GM21576 (cell line): ENCODE measurements around the gene DCLRE1C.
A peak's percentile ranks its signal among the peaks of the same experiment; 100 is the strongest.
"Not testable (repeated sequence)": the region's sequence is repeated elsewhere in the genome, so short reads cannot be mapped to it uniquely, and the experiment has no call there.

Experiments
- ATAC-seq: cut with Tn5 transposase; IDR thresholded peaks from one replicate; pipeline ENCODE4 v1.9.1; 2021; ENCODE audit warnings: mild to moderate bottlenecking, moderate library complexity; ENCODE audit not compliant: unreplicated experiment

Gene DCLRE1C

GRCh38 chr10:14891151-14891550, 62.7 kb downstream of the DCLRE1C start:
- ATAC-seq: no peak

GRCh38 chr10:14889318-14889717, 64.6 kb downstream of the DCLRE1C start:
- no peak for ATAC-seq

- no peak for ATAC-seq
Measured at GRCh38 chr10:14884082-14884481, 69.8 kb downstream of the DCLRE1C start.

GRCh38 chr10:14880229-14880628, 73.7 kb downstream of the DCLRE1C start:
- ATAC-seq: no peak

- ATAC-seq: no peak
Measured at GRCh38 chr10:14879928-14880193, 74.0 kb downstream of the DCLRE1C start.

GRCh38 chr10:14879124-14879927, 74.6 kb downstream of the DCLRE1C start:
- peak; percentile 15 for ATAC-seq

- peak; percentile 86 for ATAC-seq
Measured at GRCh38 chr10:14878266-14879123, 75.4 kb downstream of the DCLRE1C start, which contains the start of gene SUV39H2. TSS of gene SUV39H2 (plus strand) at chr10:14878866. CDS start at chr10:14878889, 23 bp downstream.

GRCh38 chr10:14876764-14877163, 77.1 kb downstream of the DCLRE1C start:
- ATAC-seq: no peak

GRCh38 chr10:14875941-14876340, 78.0 kb downstream of the DCLRE1C start:
- ATAC-seq: no peak

GRCh38 chr10:14873090-14873760, 80.7 kb downstream of the DCLRE1C start:
- ATAC-seq: no peak

GRCh38 chr10:14864871-14865270, 89.0 kb downstream of the DCLRE1C start:
- not testable (repeated sequence) for ATAC-seq

GRCh38 chr10:14864466-14864865, 89.4 kb downstream of the DCLRE1C start:
- ATAC-seq: not testable (repeated sequence)

- ATAC-seq: no peak
Measured at GRCh38 chr10:14860791-14861190, 93.1 kb downstream of the DCLRE1C start.

GRCh38 chr10:14859775-14860174, 94.1 kb downstream of the DCLRE1C start:
- no peak for ATAC-seq

GRCh38 chr10:14859043-14859442, 94.9 kb downstream of the DCLRE1C start:
- no peak for ATAC-seq

GRCh38 chr10:14858338-14858960, 95.4 kb downstream of the DCLRE1C start:
- no peak for ATAC-seq

GRCh38 chr10:14855453-14855852, 98.4 kb downstream of the DCLRE1C start:
- no peak for ATAC-seq

GRCh38 chr10:14852236-14852635, 101.7 kb downstream of the DCLRE1C start:
- ATAC-seq: no peak
